Psoas muscle (tissue), 8 donors: ENCODE measurements around the gene ZC3H15. TPM values are rescaled to one million over a fixed set of nuclear protein-coding genes. Genes with fewer than 3 reads are reported as not detected.

Experiments used
- ATAC-seq, 4 donors: fragments of 200-7000 bp; cut with Tn5 transposase; one replicate each; pipeline ENCODE4 v1.9.1; 2020; ENCODE audit warnings: moderate library complexity in 3 of 4, mild to moderate bottlenecking in 2 of 4
- DNase-seq, 2 donors: peaks; one replicate each; pipeline ENCODE4 v3.0.0-alpha.2; 2020
- H3K27ac ChIP-seq: fragments of 200-600 bp; one replicate; pipeline ENCODE4 v1.8.0; 2022
- H3K27me3 ChIP-seq, 3 donors: fragments of 200-600 bp in 1 of 3; one replicate each; pipeline versions ENCODE4 v1.6.1 to v1.8.0; 2013 to 2022; ENCODE audit warnings: low read length in 2 of 3, mild to moderate bottlenecking in 2 of 3, moderate library complexity in 1 of 3; ENCODE audit not compliant: insufficient read depth in 3 of 3
- H3K36me3 ChIP-seq, 2 donors: fragments of 200-600 bp in 1 of 2; one replicate each; pipeline versions ENCODE4 v1.6.1 to v1.8.0; 2013 to 2022; ENCODE audit warnings: low read depth in 1 of 2, mild to moderate bottlenecking in 1 of 2, moderate library complexity in 1 of 2; ENCODE audit not compliant: insufficient read depth in 1 of 2
- H3K4me1 ChIP-seq: fragments of 200-600 bp; one replicate; pipeline ENCODE4 v1.8.0; 2022
- H3K4me3 ChIP-seq: fragments of 200-600 bp; one replicate; pipeline ENCODE4 v1.8.0; 2022; ENCODE audit warnings: mild to moderate bottlenecking
- H3K9me3 ChIP-seq: fragments of 200-600 bp; one replicate; pipeline ENCODE4 v1.8.0; 2022
- WGBS, 3 donors: extraction: QIAGEN DNeasy Blood & Tissue Kit; methylation state at CpG; one replicate each; pipeline versions ENCODE4 v1.1.6 to v1.1.7; 2013; 5-methylcytosine and 5-hydroxymethylcytosine counted together
- intact Hi-C, 2 donors: fragments of 100-400 bp; cut with DNase I; formaldehyde crosslinking; loops; one replicate each; pipeline versions ENCODE4 v1.11.0 to v1.14.2; 2022
- polyA plus RNA-seq, 3 donors: library from polyadenylated mRNA; stranded (reverse); fragments of 200-250 nt; gene quantifications; one replicate each; pipeline ENCODE4 v1.2.3, GENCODE V29; 2013
- total RNA-seq, 4 donors: library from RNA; stranded (reverse); fragmentation: NEBNext Ultra II Directional in 2 of 4; extraction: Animal tissue kit (Norgen Biotek cat#: 25700) in 2 of 4; gene quantifications; one replicate each; pipeline versions ENCODE4 v1.2.1 to v1.2.4, GENCODE V29; 2021 to 2023
- TF ChIP-seq, protein P1 (sequence below): fragments of 200-600 bp; IDR thresholded peaks from one replicate; pipeline ENCODE4 v1.8.0; 2022; ENCODE audit warnings: antibody characterized with exemption
- donor health status: healthy with polysubstance abuse.
- donor health status: DM: no; HTN: no; CAD: no; lungs with moderate emphysema.
- donor health status: Bipolar disorder and iron deficiency.
- donor health status: healthy.
- donor health status: DM: yes; HTN: yes; CAD: no.
- donor health status: DM: no; HTN: no; CAD: no.
- donor health status: DM: no; HTN: no; CAD: no.
- donor health status: DM: yes; HTN: yes; CAD: no.

ZC3H15 gene
- total and polyA plus RNA-seq, 7 donors: 31.1 to 83.8 (median 55.0) TPM

DNA sequence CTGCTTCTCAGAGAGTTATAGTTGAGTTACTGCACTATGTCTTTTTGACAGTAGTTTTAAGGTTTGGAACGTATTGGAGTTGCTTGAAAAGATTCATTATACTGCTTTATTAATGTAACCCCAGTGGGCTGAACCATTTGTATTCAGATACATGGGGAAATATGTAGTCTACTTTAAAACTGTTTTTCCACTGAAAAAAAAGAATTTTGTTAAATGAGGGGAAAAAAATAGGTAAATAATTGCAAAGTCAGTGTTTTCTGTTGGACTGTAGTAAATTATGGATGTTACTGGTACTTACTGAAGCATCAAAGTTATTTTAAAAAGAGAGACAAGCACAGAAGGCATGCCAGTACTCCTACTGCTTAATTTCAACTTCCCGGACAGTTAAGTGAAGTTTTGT, 36.4 kb downstream of the ZC3H15 start:
- DNase-seq (no peak), ATAC-seq (no peak)
- TF ChIP-seq, protein P1, sequence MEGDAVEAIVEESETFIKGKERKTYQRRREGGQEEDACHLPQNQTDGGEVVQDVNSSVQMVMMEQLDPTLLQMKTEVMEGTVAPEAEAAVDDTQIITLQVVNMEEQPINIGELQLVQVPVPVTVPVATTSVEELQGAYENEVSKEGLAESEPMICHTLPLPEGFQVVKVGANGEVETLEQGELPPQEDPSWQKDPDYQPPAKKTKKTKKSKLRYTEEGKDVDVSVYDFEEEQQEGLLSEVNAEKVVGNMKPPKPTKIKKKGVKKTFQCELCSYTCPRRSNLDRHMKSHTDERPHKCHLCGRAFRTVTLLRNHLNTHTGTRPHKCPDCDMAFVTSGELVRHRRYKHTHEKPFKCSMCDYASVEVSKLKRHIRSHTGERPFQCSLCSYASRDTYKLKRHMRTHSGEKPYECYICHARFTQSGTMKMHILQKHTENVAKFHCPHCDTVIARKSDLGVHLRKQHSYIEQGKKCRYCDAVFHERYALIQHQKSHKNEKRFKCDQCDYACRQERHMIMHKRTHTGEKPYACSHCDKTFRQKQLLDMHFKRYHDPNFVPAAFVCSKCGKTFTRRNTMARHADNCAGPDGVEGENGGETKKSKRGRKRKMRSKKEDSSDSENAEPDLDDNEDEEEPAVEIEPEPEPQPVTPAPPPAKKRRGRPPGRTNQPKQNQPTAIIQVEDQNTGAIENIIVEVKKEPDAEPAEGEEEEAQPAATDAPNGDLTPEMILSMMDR: no peak
- intact Hi-C loops: loop anchor here (5.0 to 10.0 kb wide), 2 partner anchors 62 to 65 kb away; no protein-coding TSS in a partner anchor
- H3K27me3 ChIP-seq: no peaks in the 10 kb centered on the region
- no peak overlapping the region for H3K4me3 ChIP-seq
- H3K36me3 ChIP-seq: peaks cover 0 to 38% of the 10 kb centered on the region in 2 donors
- H3K9me3 ChIP-seq: no peaks in the 10 kb centered on the region
- H3K27ac ChIP-seq: no peak overlapping the region
- WGBS, 3 donors: 68 to 82% (median 79%) methylated on average over 2 of the region's 2 CpGs
- no peaks in the 10 kb centered on the region for H3K4me1 ChIP-seq

DNA sequence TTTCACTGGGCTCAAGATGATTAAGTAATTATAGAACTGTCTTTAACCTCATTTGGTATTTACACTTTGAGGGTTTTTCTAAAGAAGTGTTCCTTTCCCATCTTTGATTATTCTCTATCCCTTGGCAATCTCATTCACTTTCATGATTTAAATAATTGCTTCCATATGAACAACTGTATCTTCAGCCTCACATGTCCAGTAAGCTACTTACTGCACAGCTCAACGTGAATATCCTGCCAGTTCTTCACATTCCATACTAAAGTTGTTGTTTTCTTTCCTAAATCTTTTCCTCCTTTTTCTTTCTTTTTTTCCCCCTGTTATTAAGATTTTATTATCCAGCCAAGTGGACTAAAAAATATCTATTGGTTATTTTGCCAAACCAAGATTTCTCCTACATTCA, 37.7 kb downstream of the ZC3H15 start:
- H3K4me3 ChIP-seq: no peak overlapping the region
- H3K36me3 ChIP-seq: peaks cover 0 to 25% of the 10 kb centered on the region in 2 donors
- H3K27me3 ChIP-seq: no peaks in the 10 kb centered on the region
- TF ChIP-seq, protein P1: no peak
- ATAC-seq (no peak), DNase-seq (no peak)
- 58 to 68% (median 62%) methylated on average over 1 of the region's 1 CpG for WGBS, 3 donors
- H3K9me3 ChIP-seq: no peaks in the 10 kb centered on the region
- no peak overlapping the region for H3K27ac ChIP-seq
- intact Hi-C loops: loop anchor here (5.0 to 10.0 kb wide), 2 partner anchors 61 to 64 kb away; no protein-coding TSS in a partner anchor
- H3K4me1 ChIP-seq: no peaks in the 10 kb centered on the region

DNA sequence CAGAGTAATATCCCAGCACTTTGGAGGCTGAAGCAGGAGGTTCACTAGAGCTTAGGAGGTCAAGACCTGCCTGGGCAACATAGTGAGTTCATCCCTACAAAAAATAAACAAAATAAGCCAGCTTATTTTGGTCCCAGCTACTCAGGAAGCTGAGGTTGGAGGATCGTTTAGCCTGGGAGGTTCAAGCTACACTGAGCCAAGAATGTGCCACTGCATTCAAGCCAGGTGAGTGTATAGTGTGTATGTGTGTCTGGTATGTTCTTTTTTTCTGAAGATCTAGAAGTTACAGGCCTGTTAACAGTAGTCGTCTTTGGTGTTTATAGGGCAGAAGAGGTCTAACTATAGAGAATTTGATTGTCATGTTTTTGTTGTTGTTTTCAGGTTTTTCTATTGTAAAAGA, 40.2 kb downstream of the ZC3H15 start:
- Histone ChIP-seq H3K36me3 (peaks cover 0 to 12% of the 10 kb centered on the region in 2 donors), H3K4me3 (no peak overlapping the region), H3K27me3 (no peaks in the 10 kb centered on the region), H3K4me1 (no peaks in the 10 kb centered on the region), H3K27ac (no peak overlapping the region), H3K9me3 (no peaks in the 10 kb centered on the region)
- intact Hi-C loops: loop anchor here in 1 of 2 donors (10.0 kb wide), 1 partner anchor 59 kb away; no protein-coding TSS in a partner anchor
- TF ChIP-seq, protein P1: no peak
- no peak for DNase-seq
- WGBS, 3 donors: 54 to 68% (median 58%) methylated on average over 2 of the region's 2 CpGs
- ATAC-seq: no peak

DNA sequence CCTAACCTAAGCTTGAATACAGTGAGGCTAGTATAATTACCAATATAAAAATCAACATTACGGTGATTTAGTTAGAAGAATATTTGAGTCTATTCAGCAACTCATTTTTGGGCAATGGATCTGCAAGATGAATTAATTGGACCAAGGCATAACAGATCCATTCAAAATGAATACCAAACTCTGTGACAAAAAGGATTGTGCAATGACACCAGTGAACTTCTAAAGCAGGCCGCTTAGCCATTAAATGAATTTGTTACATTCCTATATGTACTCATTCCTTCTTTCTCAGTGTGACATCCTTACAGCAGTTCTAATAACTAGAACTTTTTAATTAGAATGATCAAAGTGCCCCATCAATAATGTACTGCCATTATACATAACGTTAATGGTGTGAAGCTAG, 44.3 kb downstream of the ZC3H15 start:
- H3K27ac ChIP-seq: no peak overlapping the region
- no peaks in the 10 kb centered on the region for H3K4me1 ChIP-seq
- intact Hi-C loops: no loop called here
- ATAC-seq: no peak
- H3K36me3 ChIP-seq: no peaks in the 10 kb centered on the region
- TF ChIP-seq, protein P1: no peak
- 69 to 91% (median 77%) methylated on average over 3 of the region's 3 CpGs for WGBS, 3 donors
- H3K27me3 ChIP-seq: no peaks in the 10 kb centered on the region
- DNase-seq: no peak
- H3K9me3 ChIP-seq: no peaks in the 10 kb centered on the region
- H3K4me3 ChIP-seq: no peak overlapping the region

DNA sequence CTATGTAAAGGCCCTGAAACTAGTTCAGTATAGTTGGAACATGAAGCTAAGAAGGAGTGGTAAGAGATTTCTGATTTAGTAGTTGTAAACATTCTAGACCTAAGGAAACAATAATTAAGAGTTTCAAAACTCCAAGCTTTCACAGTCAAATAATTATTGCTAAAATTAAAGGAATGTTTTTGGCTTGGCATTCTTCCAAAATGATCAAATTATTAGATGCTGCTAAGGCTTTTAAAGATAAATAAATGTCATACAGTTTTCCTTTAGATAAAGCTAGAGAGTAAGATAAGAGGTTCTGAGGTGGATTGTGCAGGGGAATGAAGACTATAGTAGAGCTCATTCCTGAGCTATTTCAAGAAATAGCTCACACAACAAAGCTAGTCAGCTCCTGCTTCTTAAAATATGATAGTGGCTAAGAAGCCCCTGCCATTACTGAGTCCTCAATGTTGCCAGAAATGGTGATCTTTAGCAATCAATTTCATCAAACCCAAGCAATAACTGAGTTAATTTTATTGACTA, 45.3 kb downstream of the ZC3H15 start:
- H3K4me1 ChIP-seq: no peaks in the 10 kb centered on the region
- no peak overlapping the region for H3K27ac ChIP-seq
- no peaks in the 10 kb centered on the region for H3K36me3 ChIP-seq
- no peak overlapping the region for H3K4me3 ChIP-seq
- DNase-seq (no peak), ATAC-seq (no peak)
- H3K9me3 ChIP-seq: no peaks in the 10 kb centered on the region
- TF ChIP-seq, protein P1: no peak
- no peaks in the 10 kb centered on the region for H3K27me3 ChIP-seq
- intact Hi-C loops: no loop called here
